ENCODE data around the gene SMPD3. TPM values are rescaled to one million over a fixed set of nuclear protein-coding genes. Genes with fewer than 3 reads are reported as not detected.
A peak's percentile ranks its signal among the peaks of the same experiment; 100 is the strongest.

The SMPD3 gene
- total and polyA plus RNA-seq, 9 donors = 0.40 to 31.4 (median 2.2) TPM

GRCh38 chr16:68360547-68360946 is 87.8 kb downstream of the SMPD3 start:
- no peak for DNase-seq
- Histone ChIP-seq H3K4me1 (ENCODE audit: insufficient read depth) (peaks cover 2% of the 10 kb centered on the region), H3K4me3 (no peak overlapping the region), H3K9me3 (no peaks in the 10 kb centered on the region), H3K36me3 (no peaks in the 10 kb centered on the region), H3K27ac (no peak overlapping the region), H3K27me3 (no peaks in the 10 kb centered on the region)
- no peak for TF ChIP-seq POLR2A (IDR thresholded peaks at IDR 0.05)
- TF ChIP-seq EP300 (IDR thresholded peaks at IDR 0.05) = no peak
- TF ChIP-seq CTCF (IDR thresholded peaks at IDR 0.05) = no peak
- WGBS, 3 donors = 73 to 88% (median 77%) methylated on average over 18 of the region's 18 CpGs
- intact Hi-C loops (cut with DNase I) = loop anchor here in 2 of 4 donors (10.0 kb wide), 1 partner anchor 154 kb away; no protein-coding TSS in a partner anchor

GRCh38 chr16:68359398-68360191 is 88.7 kb downstream of the SMPD3 start:
- no peak for DNase-seq
- Histone ChIP-seq H3K9me3 (no peaks in the 10 kb centered on the region), H3K4me1 (ENCODE audit: insufficient read depth) (peaks cover 2% of the 10 kb centered on the region), H3K36me3 (no peaks in the 10 kb centered on the region), H3K27ac (no peak overlapping the region), H3K4me3 (no peak overlapping the region), H3K27me3 (no peaks in the 10 kb centered on the region)
- intact Hi-C loops (cut with DNase I) = loop anchor here in 2 of 4 donors (10.0 kb wide), 1 partner anchor 155 kb away; no protein-coding TSS in a partner anchor
- TF ChIP-seq EP300 (IDR thresholded peaks at IDR 0.05) = no peak
- no peak for TF ChIP-seq POLR2A (IDR thresholded peaks at IDR 0.05)
- no peak for TF ChIP-seq CTCF (IDR thresholded peaks at IDR 0.05)
- WGBS, 3 donors = 74 to 84% (median 81%) methylated on average over 22 to 23 of the region's 23 CpGs

DNA sequence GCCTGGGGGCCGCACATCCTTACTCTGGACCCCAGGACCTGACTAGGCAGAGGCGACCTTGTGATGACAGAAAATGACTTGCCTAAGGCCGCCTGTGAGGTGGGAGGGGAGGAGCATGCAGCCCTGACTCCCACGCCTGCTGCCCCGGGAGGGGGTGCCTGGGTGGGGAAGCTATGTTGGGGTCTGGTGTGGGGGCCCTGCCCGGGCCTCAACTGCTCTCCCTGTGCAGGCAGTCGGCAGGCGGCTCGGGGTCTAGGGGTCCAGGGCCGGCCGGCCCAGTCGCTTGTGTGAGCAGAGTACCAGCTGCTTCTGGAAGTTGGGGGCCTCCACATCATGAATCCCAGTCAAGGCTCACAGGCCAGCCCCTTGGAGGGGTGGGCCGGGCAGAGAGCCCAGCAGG is 89.4 kb downstream of the SMPD3 start:
- Histone ChIP-seq H3K9me3 (no peaks in the 10 kb centered on the region), H3K27ac (no peak overlapping the region), H3K4me3 (no peak overlapping the region), H3K27me3 (no peaks in the 10 kb centered on the region), H3K36me3 (no peaks in the 10 kb centered on the region), H3K4me1 (ENCODE audit: insufficient read depth) (peaks cover 2% of the 10 kb centered on the region)
- intact Hi-C loops (cut with DNase I) = no loop called here
- TF ChIP-seq EP300 (IDR thresholded peaks at IDR 0.05) (no peak), CTCF (IDR thresholded peaks at IDR 0.05) (no peak), POLR2A (IDR thresholded peaks at IDR 0.05) (no peak)
- WGBS, 3 donors = 61 to 83% (median 73%) methylated on average over 13 of the region's 13 CpGs
- DNase-seq = peak in 1 of 5 donors; percentile 17

DNA sequence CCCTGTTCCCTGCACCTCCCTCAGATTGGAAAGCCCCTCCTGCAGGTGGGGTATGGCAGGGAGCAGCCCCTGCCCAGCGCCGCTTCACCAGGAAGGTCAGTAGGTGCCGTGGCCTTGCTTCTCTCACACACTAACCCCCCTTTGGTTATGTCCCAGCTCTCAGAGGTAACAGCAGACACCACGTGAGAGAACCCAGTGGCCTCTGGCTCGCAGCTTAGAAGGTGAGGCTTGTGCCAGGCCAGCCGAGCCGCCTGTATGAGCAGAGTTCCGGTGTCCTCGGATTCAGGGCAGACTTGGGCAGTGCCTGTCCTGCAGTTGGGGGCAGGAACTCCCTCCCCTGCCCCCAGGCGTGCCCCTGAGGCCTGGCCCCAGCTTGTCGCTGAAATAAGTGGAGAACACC is 90.4 kb downstream of the SMPD3 start:
- WGBS, 3 donors = 83 to 91% (median 87%) methylated on average over 11 of the region's 11 CpGs
- Histone ChIP-seq H3K9me3 (no peaks in the 10 kb centered on the region), H3K4me3 (no peak overlapping the region), H3K4me1 (ENCODE audit: insufficient read depth) (peaks cover 2% of the 10 kb centered on the region), H3K27ac (no peak overlapping the region), H3K36me3 (no peaks in the 10 kb centered on the region), H3K27me3 (no peaks in the 10 kb centered on the region)
- intact Hi-C loops (cut with DNase I) = no loop called here
- TF ChIP-seq POLR2A (IDR thresholded peaks at IDR 0.05) (no peak), CTCF (IDR thresholded peaks at IDR 0.05) (no peak), EP300 (IDR thresholded peaks at IDR 0.05) (no peak)
- DNase-seq = no peak
